Measurements from ENCODE around the gene SEC31A. TPM values are rescaled to one million over a fixed set of nuclear protein-coding genes. Genes with fewer than 3 reads are reported as not detected.

Gene SEC31A
- total and polyA plus RNA-seq, 2 experiments from 2014 or later, result 147 to 252 TPM

DNA sequence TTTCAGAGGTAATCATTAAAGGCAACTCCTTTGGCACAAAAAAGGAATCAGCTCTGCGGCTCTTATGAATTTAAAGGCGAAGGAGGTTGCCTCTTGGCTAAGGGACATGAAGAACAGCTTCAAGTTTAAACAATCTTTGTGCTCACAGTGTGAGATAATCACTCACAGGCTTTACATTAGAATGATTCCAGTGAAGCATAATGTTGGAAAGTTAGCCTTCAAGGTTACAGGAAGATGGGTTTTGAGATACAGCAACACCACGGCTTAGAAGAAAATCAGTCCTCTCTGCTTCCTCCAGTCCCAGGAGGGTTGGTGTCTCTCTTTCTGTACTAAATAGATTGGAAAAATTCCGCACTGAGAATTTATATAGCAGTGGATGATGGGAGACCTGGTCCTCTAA, 80.8 kb downstream of the SEC31A start:
- H3K4me1 ChIP-seq (ENCODE audit: low read depth), result no peaks in the 10 kb centered on the region
- no peaks in the 10 kb centered on the region for H3K9me3 ChIP-seq (ENCODE audit: low read depth)
- no peak for DNase-seq (ENCODE audit: low read depth in 1 of 2, low spot score in 1 of 2)
- no peak overlapping the region for H3K27ac ChIP-seq
- peaks cover 12% of the 10 kb centered on the region for H3K27me3 ChIP-seq
- no peaks in the 10 kb centered on the region for H3K36me3 ChIP-seq
- H3K4me3 ChIP-seq, result no peak overlapping the region
- TF ChIP-seq, protein P1, sequence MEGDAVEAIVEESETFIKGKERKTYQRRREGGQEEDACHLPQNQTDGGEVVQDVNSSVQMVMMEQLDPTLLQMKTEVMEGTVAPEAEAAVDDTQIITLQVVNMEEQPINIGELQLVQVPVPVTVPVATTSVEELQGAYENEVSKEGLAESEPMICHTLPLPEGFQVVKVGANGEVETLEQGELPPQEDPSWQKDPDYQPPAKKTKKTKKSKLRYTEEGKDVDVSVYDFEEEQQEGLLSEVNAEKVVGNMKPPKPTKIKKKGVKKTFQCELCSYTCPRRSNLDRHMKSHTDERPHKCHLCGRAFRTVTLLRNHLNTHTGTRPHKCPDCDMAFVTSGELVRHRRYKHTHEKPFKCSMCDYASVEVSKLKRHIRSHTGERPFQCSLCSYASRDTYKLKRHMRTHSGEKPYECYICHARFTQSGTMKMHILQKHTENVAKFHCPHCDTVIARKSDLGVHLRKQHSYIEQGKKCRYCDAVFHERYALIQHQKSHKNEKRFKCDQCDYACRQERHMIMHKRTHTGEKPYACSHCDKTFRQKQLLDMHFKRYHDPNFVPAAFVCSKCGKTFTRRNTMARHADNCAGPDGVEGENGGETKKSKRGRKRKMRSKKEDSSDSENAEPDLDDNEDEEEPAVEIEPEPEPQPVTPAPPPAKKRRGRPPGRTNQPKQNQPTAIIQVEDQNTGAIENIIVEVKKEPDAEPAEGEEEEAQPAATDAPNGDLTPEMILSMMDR (IDR thresholded peaks at IDR 0.05; ENCODE audit: low read depth, low read length), result no peak

- Histone ChIP-seq H3K4me3 (no peak overlapping the region), H3K9me3 (ENCODE audit: low read depth) (no peaks in the 10 kb centered on the region), H3K36me3 (no peaks in the 10 kb centered on the region), H3K4me1 (ENCODE audit: low read depth) (no peaks in the 10 kb centered on the region), H3K27ac (no peak overlapping the region), H3K27me3 (peaks cover 17% of the 10 kb centered on the region)
- TF ChIP-seq, protein P1 (IDR thresholded peaks at IDR 0.05; ENCODE audit: low read depth, low read length), result no peak
- no peak for DNase-seq (ENCODE audit: low read depth in 1 of 2, low spot score in 1 of 2)
Measured at GRCh38 chr4:82809619-82810018, 81.3 kb downstream of the SEC31A start.

GRCh38 chr4:82803746-82804145, 87.2 kb downstream of the SEC31A start:
- H3K36me3 ChIP-seq, result no peaks in the 10 kb centered on the region
- H3K4me3 ChIP-seq, result no peak overlapping the region
- no peak overlapping the region for H3K27ac ChIP-seq
- TF ChIP-seq, protein P1 (IDR thresholded peaks at IDR 0.05; ENCODE audit: low read depth, low read length), result no peak
- no peaks in the 10 kb centered on the region for H3K9me3 ChIP-seq (ENCODE audit: low read depth)
- H3K27me3 ChIP-seq, result peaks cover 75% of the 10 kb centered on the region
- no peaks in the 10 kb centered on the region for H3K4me1 ChIP-seq (ENCODE audit: low read depth)
- no peak for DNase-seq (ENCODE audit: low read depth in 1 of 2, low spot score in 1 of 2)

- Histone ChIP-seq H3K9me3 (ENCODE audit: low read depth) (no peaks in the 10 kb centered on the region), H3K36me3 (no peaks in the 10 kb centered on the region), H3K27me3 (peaks cover 83% of the 10 kb centered on the region), H3K4me1 (ENCODE audit: low read depth) (no peaks in the 10 kb centered on the region), H3K27ac (no peak overlapping the region), H3K4me3 (no peak overlapping the region)
- DNase-seq (ENCODE audit: low read depth in 1 of 2, low spot score in 1 of 2), result peak in 1 of 2 donors; percentile 65
- TF ChIP-seq, protein P1 (IDR thresholded peaks at IDR 0.05; ENCODE audit: low read depth, low read length), result no peak
Measured at GRCh38 chr4:82802911-82803310, 88.0 kb downstream of the SEC31A start.

GRCh38 chr4:82801910-82802521, 88.9 kb downstream of the SEC31A start:
- Histone ChIP-seq H3K4me1 (ENCODE audit: low read depth) (no peaks in the 10 kb centered on the region), H3K27ac (no peak overlapping the region), H3K36me3 (no peaks in the 10 kb centered on the region), H3K4me3 (no peak overlapping the region), H3K27me3 (peaks cover 92% of the 10 kb centered on the region), H3K9me3 (ENCODE audit: low read depth) (no peaks in the 10 kb centered on the region)
- TF ChIP-seq, protein P1 (IDR thresholded peaks at IDR 0.05; ENCODE audit: low read depth, low read length), result peak; percentile 45
- peak in 1 of 2 donors; percentile 51 for DNase-seq (ENCODE audit: low read depth in 1 of 2, low spot score in 1 of 2)

Measured in cardiac muscle cell (in vitro differentiated cells and primary cell).